Measurements from ENCODE around the gene WNK2.

Gene WNK2

DNA sequence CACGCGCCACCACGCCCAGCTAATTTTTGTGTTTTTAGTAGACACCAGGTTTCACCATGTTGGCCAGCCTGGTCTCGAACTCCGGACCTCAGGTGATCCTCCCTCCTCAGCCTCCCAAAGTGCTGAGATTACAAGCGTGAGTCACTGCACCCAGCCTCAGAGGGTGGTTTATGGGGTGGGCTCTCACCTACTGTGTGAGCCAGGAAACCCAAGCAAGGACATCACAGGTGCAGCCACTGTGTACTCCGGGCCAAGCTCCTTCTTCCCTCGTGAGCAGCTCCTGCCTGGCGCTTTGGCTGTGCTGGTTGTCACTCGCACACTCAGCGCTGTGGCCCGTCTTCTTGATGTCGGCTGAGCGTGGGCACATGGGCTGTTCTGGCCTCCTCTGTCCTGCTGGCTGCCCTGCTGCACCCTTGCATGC is 70.1 kb downstream of the WNK2 start:
- Histone ChIP-seq H3K27me3 (ENCODE audit: insufficient read depth, poor library complexity, severe bottlenecking) (no peaks in the 10 kb centered on the region), H3K36me3 (ENCODE audit: low read depth) (no peaks in the 10 kb centered on the region)
- no peak for ATAC-seq (ENCODE audit: low read depth)

GRCh38 chr9:93254806-93255493 is 71.0 kb downstream of the WNK2 start:
- DNase-seq (ENCODE audit: low spot score) (peak; percentile 40), ATAC-seq (ENCODE audit: low read depth) (no peak)
- TF ChIP-seq CTCF (IDR thresholded peaks at IDR 0.05; ENCODE audit: poor library complexity, severe bottlenecking): no peak
- H3K4me1 ChIP-seq (ENCODE audit: insufficient read depth, poor library complexity, severe bottlenecking): peaks cover 8% of the 10 kb centered on the region
- H3K9me3 ChIP-seq (ENCODE audit: severe bottlenecking): no peaks in the 10 kb centered on the region
- H3K27ac ChIP-seq (ENCODE audit: poor library complexity, severe bottlenecking): no peak overlapping the region
- H3K27me3 ChIP-seq (ENCODE audit: insufficient read depth, poor library complexity, severe bottlenecking): no peaks in the 10 kb centered on the region
- no peaks in the 10 kb centered on the region for H3K36me3 ChIP-seq (ENCODE audit: low read depth)
- no peak overlapping the region for H3K4me3 ChIP-seq (ENCODE audit: severe bottlenecking)

More for the DNA sequence above, 70.1 kb downstream of the WNK2 start:
- TF ChIP-seq CTCF (IDR thresholded peaks at IDR 0.05; ENCODE audit: poor library complexity, severe bottlenecking): no peak
- H3K9me3 ChIP-seq (ENCODE audit: severe bottlenecking): no peaks in the 10 kb centered on the region
- no peak overlapping the region for H3K4me3 ChIP-seq (ENCODE audit: severe bottlenecking)
- DNase-seq (ENCODE audit: low spot score): peak; percentile 42
- no peak overlapping the region for H3K27ac ChIP-seq (ENCODE audit: poor library complexity, severe bottlenecking)
- peaks cover 8% of the 10 kb centered on the region for H3K4me1 ChIP-seq (ENCODE audit: insufficient read depth, poor library complexity, severe bottlenecking)

DNA sequence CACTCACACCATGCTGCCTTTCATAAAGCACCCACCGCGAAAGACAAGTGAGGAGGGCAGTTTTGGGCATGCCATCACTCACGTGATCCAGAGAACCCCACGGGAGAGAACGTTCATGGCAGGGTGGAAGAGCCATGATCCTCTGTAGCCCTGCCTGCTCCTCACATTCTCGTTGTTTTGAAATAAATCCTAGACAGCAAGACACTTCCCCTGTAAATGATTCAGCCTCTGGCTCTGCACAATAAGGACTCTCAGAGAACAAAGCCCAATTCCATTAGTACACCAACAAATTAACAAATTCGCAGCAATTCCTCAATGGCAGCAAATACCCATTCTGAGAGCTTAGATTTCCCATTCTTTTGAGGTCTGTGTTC is 71.5 kb downstream of the WNK2 start:
- no peak for TF ChIP-seq CTCF (IDR thresholded peaks at IDR 0.05; ENCODE audit: poor library complexity, severe bottlenecking)
- Histone ChIP-seq H3K27ac (ENCODE audit: poor library complexity, severe bottlenecking) (no peak overlapping the region), H3K9me3 (ENCODE audit: severe bottlenecking) (no peaks in the 10 kb centered on the region), H3K36me3 (ENCODE audit: low read depth) (no peaks in the 10 kb centered on the region), H3K4me1 (ENCODE audit: insufficient read depth, poor library complexity, severe bottlenecking) (peaks cover 8% of the 10 kb centered on the region), H3K4me3 (ENCODE audit: severe bottlenecking) (no peak overlapping the region), H3K27me3 (ENCODE audit: insufficient read depth, poor library complexity, severe bottlenecking) (no peaks in the 10 kb centered on the region)
- DNase-seq (ENCODE audit: low spot score) (no peak), ATAC-seq (ENCODE audit: low read depth) (no peak)

DNA sequence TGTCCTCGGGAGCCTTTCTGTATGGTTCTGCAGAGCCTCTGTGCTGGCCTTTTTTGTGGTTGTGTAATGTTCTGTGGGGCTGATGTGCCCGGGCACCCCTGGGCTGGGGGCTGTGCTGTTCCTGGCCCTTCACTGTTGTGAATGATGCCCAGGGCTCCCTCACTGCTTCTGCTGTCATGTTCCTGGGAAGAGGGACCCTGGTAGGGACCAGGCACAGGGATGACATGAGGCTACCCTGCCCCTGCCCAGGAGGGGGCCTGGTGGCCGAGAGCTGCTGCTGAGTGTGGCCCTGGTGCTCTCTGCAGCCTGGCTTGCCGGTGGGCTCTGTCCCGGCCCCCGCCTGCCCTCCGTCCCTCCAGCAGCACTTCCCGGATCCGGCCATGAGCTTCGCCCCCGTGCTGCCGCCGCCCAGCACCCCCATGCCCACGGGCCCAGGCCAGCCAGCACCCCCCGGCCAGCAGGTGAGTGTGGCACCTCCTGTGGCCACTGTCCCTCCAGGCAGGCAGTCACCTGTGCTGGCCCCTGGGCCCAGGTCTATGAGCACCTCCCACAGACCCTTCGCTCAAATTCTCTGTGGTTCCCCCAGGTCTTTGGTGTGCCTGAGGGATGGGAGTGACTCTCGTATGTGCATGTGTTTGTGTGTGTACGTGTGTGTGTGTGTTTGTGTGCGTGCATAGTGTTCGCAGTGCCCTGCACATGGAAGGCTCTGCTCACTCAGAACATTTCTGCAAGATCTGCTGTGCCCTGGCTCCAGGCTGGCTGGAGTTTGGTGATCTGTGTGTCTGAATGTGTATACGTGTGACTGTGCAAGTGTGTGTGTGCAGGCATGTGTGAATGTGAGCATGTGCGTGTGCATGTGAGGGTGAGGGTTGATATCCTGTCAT is 72.3 kb downstream of the WNK2 start:
- Histone ChIP-seq H3K9me3 (ENCODE audit: severe bottlenecking) (no peaks in the 10 kb centered on the region), H3K27me3 (ENCODE audit: insufficient read depth, poor library complexity, severe bottlenecking) (no peaks in the 10 kb centered on the region), H3K36me3 (ENCODE audit: low read depth) (no peaks in the 10 kb centered on the region), H3K4me3 (ENCODE audit: severe bottlenecking) (no peak overlapping the region), H3K4me1 (ENCODE audit: insufficient read depth, poor library complexity, severe bottlenecking) (peaks cover 8% of the 10 kb centered on the region), H3K27ac (ENCODE audit: poor library complexity, severe bottlenecking) (no peak overlapping the region)
- DNase-seq (ENCODE audit: low spot score): no peak
- TF ChIP-seq CTCF (IDR thresholded peaks at IDR 0.05; ENCODE audit: poor library complexity, severe bottlenecking): no peak
- no peak for ATAC-seq (ENCODE audit: low read depth)
